Smooth muscle cell (in vitro differentiated cells): ENCODE results near the gene WASF3. TPM values are rescaled to one million over a fixed set of nuclear protein-coding genes. Genes with fewer than 3 reads are reported as not detected.
"Not testable (repeated sequence)": the region's sequence is repeated elsewhere in the genome, so short reads cannot be mapped to it uniquely, and the experiment has no call there.

ENCODE experiments used
- DNase-seq: peaks from one replicate; lab custom pipeline; 2025; ENCODE audit not compliant: unreplicated experiment; lab: John Stamatoyannopoulos, UW
- H2AFZ ChIP-seq: fragments of 200-600 bp; sonication (generic); 2 replicates; pipeline ENCODE4 v1.6.0; 2016; ENCODE audit warnings: antibody characterized with exemption, low read depth, mild to moderate bottlenecking
- H3F3A ChIP-seq: fragments of 200-600 bp; sonication (generic); 2 replicates; pipeline ENCODE4 v1.6.0; 2017; ENCODE audit warnings: antibody characterized with exemption, low read depth
- H3K27ac ChIP-seq: fragments of 200-600 bp; sonication (generic); 2 replicates; pipeline ENCODE4 v1.5.1; 2016; ENCODE audit warnings: low read depth, mild to moderate bottlenecking
- H3K27me3 ChIP-seq: fragments of 200-600 bp; sonication (generic); 2 replicates; pipeline ENCODE4 v1.6.1; 2016; ENCODE audit warnings: low read depth, mild to moderate bottlenecking
- H3K36me3 ChIP-seq: fragments of 200-600 bp; sonication (generic); 2 replicates; pipeline ENCODE4 v1.5.1; 2016; ENCODE audit warnings: low read depth
- H3K4me1 ChIP-seq: fragments of 200-600 bp; sonication (generic); 2 replicates; pipeline ENCODE4 v1.5.1; 2016; ENCODE audit warnings: low read depth
- H3K4me2 ChIP-seq: fragments of 200-600 bp; sonication (generic); 2 replicates; pipeline ENCODE4 v1.6.0; 2016; ENCODE audit warnings: mild to moderate bottlenecking
- H3K4me3 ChIP-seq: fragments of 200-600 bp; sonication (generic); 2 replicates; pipeline ENCODE4 v1.5.1; 2016; ENCODE audit warnings: mild to moderate bottlenecking
- H3K79me2 ChIP-seq: fragments of 200-600 bp; sonication (generic); 2 replicates; pipeline ENCODE4 v1.6.0; 2016; ENCODE audit warnings: low read depth, mild to moderate bottlenecking
- H3K9ac ChIP-seq: fragments of 200-600 bp; sonication (generic); 2 replicates; pipeline ENCODE4 v1.6.0; 2016; ENCODE audit warnings: low read depth
- H3K9me3 ChIP-seq: fragments of 200-600 bp; sonication (generic); replicated peaks from 2 replicates; pipeline ENCODE4 v1.5.1; 2016; ENCODE audit warnings: low read depth
- H4K20me1 ChIP-seq: fragments of 200-600 bp; sonication (generic); 2 replicates; pipeline ENCODE4 v1.6.0; 2016; ENCODE audit warnings: low read depth
- whole genome bisulfite sequencing: methylation state at CpG from one replicate; pipeline ENCODE4 v1.1.7; 2016; ENCODE audit warnings: low lambda C conversion rate; 5-methylcytosine and 5-hydroxymethylcytosine counted together
- polyA plus RNA-seq: library from polyadenylated mRNA; unstranded; fragments of >200 nt; fragmentation: Nextera tagmentation; extraction: Ambion mirVana; gene quantifications from 2 replicates; pipeline ENCODE4 v1.2.1, GENCODE V29; 2016
- total RNA-seq: library from RNA; depleted of rRNA; stranded (reverse); fragments of >200 nt; gene quantifications from 2 replicates; pipeline ENCODE4 v1.2.3, GENCODE V29; 2014
- TF ChIP-seq, protein P1 (sequence below): fragments of 200-600 bp; sonication (generic); IDR thresholded peaks from 2 replicates; pipeline ENCODE4 v1.5.1; 2017; ENCODE audit warnings: borderline replicate concordance, mild to moderate bottlenecking, antibody characterized with exemption; ENCODE audit not compliant: insufficient read depth, poor library complexity, severe bottlenecking

Gene WASF3
- total and polyA plus RNA-seq, 2 experiments from 2014 or later, result 4.0 to 5.8 TPM

DNA sequence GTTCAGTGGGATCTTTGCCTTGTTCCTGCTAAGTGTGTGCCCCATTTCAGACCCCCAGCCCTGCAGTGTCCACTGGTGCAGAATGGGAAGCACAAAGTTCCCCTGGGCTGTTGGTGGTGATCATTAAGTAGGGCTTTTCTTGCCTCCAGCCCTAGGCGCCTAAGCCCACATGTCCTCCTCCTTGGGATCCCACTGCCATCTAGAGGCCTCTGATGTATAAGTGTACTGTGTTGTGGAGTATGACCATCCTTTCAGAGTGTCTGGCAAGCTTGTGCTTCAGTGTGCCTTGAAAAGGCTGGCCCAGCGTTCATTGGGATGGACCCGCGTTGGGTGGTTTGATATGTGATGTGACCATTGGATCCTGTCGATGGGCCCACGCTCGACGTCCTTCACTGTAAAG, 71.2 kb downstream of the WASF3 start:
- Histone ChIP-seq H3K9ac (no peak overlapping the region), H3F3A (no peaks in the 10 kb centered on the region), H3K9me3 (peaks cover 16% of the 10 kb centered on the region), H3K27ac (no peak overlapping the region), H4K20me1 (no peaks in the 10 kb centered on the region), H3K4me2 (no peak overlapping the region), H3K36me3 (peaks cover 3% of the 10 kb centered on the region), H3K4me3 (no peak overlapping the region), H3K79me2 (no peaks in the 10 kb centered on the region), H3K4me1 (no peaks in the 10 kb centered on the region), H3K27me3 (no peaks in the 10 kb centered on the region), H2AFZ (no peak overlapping the region)
- WGBS, result 93% methylated on average over 8 of the region's 8 CpGs
- DNase-seq, result no peak
- TF ChIP-seq, protein P1, sequence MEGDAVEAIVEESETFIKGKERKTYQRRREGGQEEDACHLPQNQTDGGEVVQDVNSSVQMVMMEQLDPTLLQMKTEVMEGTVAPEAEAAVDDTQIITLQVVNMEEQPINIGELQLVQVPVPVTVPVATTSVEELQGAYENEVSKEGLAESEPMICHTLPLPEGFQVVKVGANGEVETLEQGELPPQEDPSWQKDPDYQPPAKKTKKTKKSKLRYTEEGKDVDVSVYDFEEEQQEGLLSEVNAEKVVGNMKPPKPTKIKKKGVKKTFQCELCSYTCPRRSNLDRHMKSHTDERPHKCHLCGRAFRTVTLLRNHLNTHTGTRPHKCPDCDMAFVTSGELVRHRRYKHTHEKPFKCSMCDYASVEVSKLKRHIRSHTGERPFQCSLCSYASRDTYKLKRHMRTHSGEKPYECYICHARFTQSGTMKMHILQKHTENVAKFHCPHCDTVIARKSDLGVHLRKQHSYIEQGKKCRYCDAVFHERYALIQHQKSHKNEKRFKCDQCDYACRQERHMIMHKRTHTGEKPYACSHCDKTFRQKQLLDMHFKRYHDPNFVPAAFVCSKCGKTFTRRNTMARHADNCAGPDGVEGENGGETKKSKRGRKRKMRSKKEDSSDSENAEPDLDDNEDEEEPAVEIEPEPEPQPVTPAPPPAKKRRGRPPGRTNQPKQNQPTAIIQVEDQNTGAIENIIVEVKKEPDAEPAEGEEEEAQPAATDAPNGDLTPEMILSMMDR, result no peak

GRCh38 chr13:26629260-26629825, 71.9 kb downstream of the WASF3 start:
- no peaks in the 10 kb centered on the region for H3K27me3 ChIP-seq
- peaks cover 3% of the 10 kb centered on the region for H3K36me3 ChIP-seq
- whole genome bisulfite sequencing, result 85% methylated on average over 5 of the region's 5 CpGs
- no peak for DNase-seq
- H3F3A ChIP-seq, result no peaks in the 10 kb centered on the region
- H4K20me1 ChIP-seq, result no peaks in the 10 kb centered on the region
- no peak overlapping the region for H3K9ac ChIP-seq
- TF ChIP-seq, protein P1, result peak; percentile 4
- H3K4me3 ChIP-seq, result no peak overlapping the region
- no peak overlapping the region for H3K27ac ChIP-seq
- H3K4me1 ChIP-seq, result no peaks in the 10 kb centered on the region
- H3K79me2 ChIP-seq, result no peaks in the 10 kb centered on the region
- H3K9me3 ChIP-seq, result peaks cover 10% of the 10 kb centered on the region
- H2AFZ ChIP-seq, result no peak overlapping the region
- H3K4me2 ChIP-seq, result no peak overlapping the region

DNA sequence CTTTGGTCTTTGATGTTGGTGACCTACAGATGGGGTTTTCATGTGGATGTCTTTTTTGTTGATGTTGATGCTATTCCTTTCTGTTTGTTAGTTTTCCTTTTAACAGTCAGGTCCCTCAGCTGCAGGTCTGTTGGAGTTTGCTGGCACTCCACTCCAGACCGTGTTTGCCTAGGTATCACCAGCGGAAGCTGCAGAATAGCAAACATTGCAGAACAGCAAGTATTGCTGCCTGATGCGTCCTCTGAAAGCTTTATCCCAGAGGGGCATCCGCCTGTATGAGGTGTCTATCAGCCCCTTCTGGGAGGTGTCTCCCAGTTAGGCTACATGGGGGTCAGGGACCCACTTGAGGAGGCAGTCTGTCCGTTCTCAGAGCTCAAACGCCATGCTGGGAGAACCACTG, 78.2 kb downstream of the WASF3 start:
- H3K79me2 ChIP-seq, H3K27ac ChIP-seq, H4K20me1 ChIP-seq, H2AFZ ChIP-seq, H3K27me3 ChIP-seq, H3F3A ChIP-seq, H3K36me3 ChIP-seq, DNase-seq, H3K4me3 ChIP-seq, H3K9ac ChIP-seq, H3K9me3 ChIP-seq, H3K4me1 ChIP-seq, H3K4me2 ChIP-seq: not testable (repeated sequence)
- 91% methylated on average over 6 of the region's 6 CpGs for WGBS

DNA sequence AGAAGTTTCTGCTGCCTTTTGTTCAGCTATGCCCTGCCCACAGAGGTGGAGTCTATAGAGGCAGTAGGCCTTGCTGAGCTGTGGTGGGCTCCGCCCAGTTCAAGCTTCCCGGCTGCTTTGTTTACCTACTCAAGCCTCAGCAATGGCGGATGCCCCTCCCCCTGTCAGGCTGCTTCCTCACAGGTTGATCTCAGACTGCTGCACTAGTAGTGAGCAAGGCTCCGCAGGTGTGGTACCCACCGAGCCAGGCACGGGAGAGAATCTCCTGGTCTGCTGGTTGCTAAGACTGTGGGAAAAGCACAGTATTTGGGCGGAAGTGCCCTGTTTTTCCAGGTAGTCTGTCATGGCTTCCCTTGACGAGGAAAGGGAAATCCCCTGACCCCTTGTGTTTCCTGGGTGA, 78.6 kb downstream of the WASF3 start:
- H3K9me3 ChIP-seq, H3F3A ChIP-seq, DNase-seq, H3K36me3 ChIP-seq, H3K4me2 ChIP-seq, H3K9ac ChIP-seq, H3K79me2 ChIP-seq, H3K4me1 ChIP-seq, H3K4me3 ChIP-seq, H3K27me3 ChIP-seq, H4K20me1 ChIP-seq, H3K27ac ChIP-seq, H2AFZ ChIP-seq: not testable (repeated sequence)
- WGBS, result 93% methylated on average over 8 of the region's 8 CpGs

- no peak overlapping the region for H2AFZ ChIP-seq
- no peak overlapping the region for H3K4me3 ChIP-seq
- TF ChIP-seq, protein P1, result no peak
- H3K4me1 ChIP-seq, result peaks cover 4% of the 10 kb centered on the region
- H3K36me3 ChIP-seq, result no peaks in the 10 kb centered on the region
- H3K27me3 ChIP-seq, result no peaks in the 10 kb centered on the region
- H3K79me2 ChIP-seq, result no peaks in the 10 kb centered on the region
- no peaks in the 10 kb centered on the region for H3F3A ChIP-seq
- H3K9me3 ChIP-seq, result no peaks in the 10 kb centered on the region
- no peaks in the 10 kb centered on the region for H4K20me1 ChIP-seq
- no peak for DNase-seq
- H3K27ac ChIP-seq, result no peak overlapping the region
- H3K4me2 ChIP-seq, result no peak overlapping the region
- H3K9ac ChIP-seq, result no peak overlapping the region
Observed at GRCh38 chr13:26646603-26647002, 89.1 kb downstream of the WASF3 start.
